GM21786 (cell line): ENCODE results near the gene CNGA2.
A peak's percentile ranks its signal among the peaks of the same experiment; 100 is the strongest.

Experiments
- ATAC-seq: cut with Tn5 transposase; IDR thresholded peaks from one replicate; pipeline ENCODE4 v1.9.1; 2021; ENCODE audit not compliant: unreplicated experiment

CNGA2 gene

DNA sequence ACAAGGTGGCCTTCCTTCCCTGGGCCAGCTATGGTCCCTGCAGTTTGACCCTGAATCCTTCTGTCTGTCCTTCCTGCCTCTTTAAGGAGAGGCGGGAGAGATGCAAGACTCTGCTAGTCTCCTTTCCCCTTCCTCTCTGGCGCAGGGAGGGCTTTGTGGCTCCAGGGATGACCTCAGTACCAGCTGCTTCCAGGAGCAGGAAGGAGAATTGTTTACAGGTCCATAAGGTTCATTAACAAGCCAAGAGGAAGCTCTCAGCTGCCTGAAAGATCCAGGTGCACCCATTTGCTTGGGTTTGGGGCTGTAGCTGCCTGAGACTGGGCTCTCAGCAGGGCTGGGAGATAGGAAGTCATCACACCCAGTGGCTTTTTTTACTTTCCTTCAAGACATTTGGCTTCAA is 22.8 kb upstream of the CNGA2 start:
- no peak for ATAC-seq

- no peak for ATAC-seq
These were observed 22.3 kb upstream of the CNGA2 start for GRCh38 chrX:151712253-151712652.

DNA sequence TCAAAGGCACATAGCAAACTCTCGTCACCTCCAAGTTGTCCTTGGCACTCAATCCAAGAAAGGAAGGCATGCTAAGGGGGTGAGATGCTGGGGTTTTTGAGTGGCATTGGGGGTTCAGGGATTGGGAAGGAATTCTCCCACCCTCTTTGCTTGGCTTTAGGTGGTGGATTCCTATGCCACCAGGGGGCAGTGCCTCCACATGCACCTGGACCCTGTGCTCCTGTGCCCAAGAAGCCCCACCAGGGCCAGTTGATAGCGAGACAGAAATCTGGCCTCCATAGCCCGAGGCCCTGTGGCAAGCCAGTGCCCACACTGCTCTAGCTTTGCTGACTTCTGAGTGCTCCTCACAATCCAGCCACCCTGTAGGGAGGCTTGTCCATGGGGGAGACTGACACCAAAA is 20.7 kb upstream of the CNGA2 start:
- peak; percentile 68 for ATAC-seq

DNA sequence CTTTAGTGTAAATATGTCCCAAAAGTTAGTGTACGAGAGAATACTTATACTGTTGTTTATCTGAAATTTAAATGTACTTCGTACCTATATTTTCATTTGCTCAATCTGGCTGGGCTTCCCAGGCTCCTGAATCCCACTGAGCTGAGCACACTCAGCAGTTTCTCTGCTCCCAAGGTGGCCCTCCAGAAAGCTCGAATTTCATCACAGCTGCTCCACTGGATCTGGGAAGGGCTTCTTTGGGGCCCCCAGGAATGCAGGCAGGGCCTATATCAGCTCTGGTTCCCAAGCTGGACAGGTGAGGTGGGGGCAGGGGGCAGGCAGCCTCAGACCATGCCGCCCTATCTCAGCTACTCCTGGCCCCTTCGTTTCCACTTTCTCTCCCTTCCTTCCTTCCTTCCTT is 20.2 kb upstream of the CNGA2 start:
- ATAC-seq, result no peak

DNA sequence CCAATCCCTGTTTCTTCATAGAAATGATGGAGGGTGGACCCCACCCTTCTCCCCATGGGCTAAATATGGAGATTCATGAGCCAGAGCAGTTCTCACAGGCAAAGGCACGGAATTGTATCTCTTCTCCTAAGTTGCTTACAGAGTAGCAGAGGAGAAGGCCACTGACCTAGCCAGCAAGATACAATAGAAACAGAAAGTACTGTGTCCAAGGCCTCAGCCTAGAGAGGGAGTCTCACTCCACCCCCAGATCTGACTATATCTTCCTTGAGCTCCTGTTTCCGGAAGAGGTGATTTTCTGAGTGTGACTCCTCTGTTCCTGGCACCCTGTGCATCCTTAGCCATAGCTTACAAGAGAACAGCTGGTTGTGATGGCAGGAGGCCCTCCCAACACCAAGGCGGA is 18.8 kb upstream of the CNGA2 start, which contains the start of gene FATE1:
FATE1 (plus strand) TSS at position 284 of the 400 bp plus-strand sequence; CDS start at position 369, 85 bp downstream.
- no peak for ATAC-seq

- no peak for ATAC-seq
These were observed 12.2 kb upstream of the CNGA2 start for GRCh38 chrX:151722241-151722846.

DNA sequence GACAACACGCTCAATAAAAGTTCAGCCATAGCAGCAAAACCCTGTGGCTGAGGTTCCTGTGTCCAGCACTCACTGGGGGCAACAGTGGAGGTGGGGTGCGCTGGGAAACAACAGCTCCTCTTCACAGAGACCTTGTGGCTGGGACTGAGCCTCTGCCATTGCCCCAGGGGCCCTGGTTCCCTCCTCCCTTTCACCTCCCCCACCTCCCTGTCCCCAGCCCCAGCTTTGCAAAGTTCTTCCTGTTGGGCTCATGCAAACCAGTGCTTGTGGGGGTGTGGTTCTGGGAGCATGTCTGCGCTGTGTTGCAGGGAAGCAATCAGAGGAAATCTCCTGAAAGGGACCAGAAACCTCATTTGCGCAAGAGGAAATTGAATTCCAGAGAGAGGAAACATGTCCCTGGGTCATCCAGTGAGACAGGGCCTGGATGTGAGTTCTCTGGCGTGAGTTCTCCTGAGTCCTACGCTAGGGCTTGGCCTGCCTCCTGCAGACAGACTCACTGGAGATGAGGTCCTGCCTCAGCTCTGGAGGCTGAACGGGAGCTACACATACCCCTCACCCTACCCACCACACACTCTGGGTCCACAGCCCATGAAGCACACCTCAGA is 11.3 kb upstream of the CNGA2 start:
- ATAC-seq, result no peak

DNA sequence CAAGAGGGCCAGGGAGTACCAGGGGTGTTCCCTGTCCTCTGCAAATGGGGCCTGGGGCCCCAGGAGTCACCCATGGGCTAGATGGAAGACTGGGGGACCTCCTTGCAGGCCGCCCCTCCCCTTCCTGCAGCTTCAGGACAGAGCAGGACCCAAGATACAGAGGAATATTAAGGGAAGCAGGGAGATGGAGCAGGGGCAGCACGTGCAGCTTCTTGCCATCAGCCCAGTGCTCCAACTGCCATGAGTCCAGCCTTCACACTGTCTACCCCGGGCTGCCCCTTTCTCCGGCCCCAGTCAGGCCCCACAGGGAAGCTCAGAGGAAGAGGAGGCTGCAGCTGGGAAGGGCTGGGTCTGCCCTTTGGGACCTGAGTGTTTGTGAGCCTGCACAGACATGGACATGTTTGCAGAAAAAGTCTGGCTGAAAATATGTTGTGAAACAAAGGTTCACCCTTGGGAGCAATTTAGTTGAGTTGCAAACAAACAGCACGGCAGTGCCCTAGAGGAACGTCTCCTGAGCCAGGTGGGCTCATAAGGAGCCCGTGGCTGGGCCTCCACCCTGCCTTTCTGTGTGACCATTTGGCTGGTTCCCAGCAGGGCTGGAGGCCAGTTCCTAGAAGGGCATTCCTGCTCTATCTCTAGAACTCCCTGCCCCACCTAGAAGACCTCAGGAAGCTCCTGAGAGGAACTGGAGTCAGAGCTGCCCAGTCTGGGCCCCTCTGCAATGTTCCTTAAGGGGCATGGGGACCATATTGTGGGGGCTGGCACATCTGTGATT is 9.8 kb upstream of the CNGA2 start:
- no peak for ATAC-seq

GRCh38 chrX:151725338-151725614 is 9.3 kb upstream of the CNGA2 start:
- no peak for ATAC-seq

DNA sequence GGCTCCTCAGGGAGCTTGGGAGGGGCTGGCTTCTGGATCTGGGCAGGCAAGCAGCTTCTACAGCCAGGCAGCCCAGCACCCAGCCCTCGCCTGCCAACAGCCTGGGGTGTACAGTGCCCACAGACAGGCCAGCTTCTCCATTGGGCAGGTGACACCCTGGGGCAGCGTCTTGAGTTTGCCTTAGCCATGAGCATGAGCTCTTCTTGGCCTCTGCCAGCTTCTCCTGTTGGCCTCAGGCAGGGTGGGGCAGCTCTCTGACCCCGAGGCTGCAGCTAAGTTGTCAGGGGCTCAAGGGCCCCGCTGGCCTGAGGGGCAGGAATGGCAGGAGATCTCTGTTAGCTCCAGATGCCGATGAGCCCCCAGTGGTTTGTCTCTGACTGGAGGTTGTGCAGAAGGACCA is 7.8 kb upstream of the CNGA2 start:
- no peak for ATAC-seq

- ATAC-seq, result no peak
These were observed 7.2 kb upstream of the CNGA2 start for GRCh38 chrX:151727346-151727745.

GRCh38 chrX:151729056-151729725 is 5.4 kb upstream of the CNGA2 start:
- ATAC-seq, result no peak

- ATAC-seq, result no peak
These were observed 673 bp downstream of the CNGA2 start for GRCh38 chrX:151735219-151735618.

DNA sequence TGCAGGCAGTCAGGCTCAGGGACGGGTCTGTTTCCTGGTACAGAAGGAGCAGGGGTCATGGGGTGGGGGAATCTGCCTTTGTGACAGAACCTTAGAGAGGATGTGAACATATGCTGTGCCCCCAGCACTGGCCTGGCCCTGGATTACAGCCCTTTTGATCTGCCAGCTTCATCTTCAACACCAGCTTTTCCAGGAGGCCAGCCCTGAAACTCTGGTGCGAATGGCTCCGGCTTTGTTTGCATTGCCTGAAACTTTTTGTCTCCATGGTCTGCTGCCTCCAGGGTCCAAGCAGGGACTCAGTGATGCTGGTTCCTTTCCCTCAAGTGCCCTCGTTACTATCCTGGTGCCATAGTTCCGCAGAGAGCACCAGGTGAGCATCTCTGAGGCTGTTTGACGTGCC is 2.1 kb downstream of the CNGA2 start:
- ATAC-seq, result no peak

DNA sequence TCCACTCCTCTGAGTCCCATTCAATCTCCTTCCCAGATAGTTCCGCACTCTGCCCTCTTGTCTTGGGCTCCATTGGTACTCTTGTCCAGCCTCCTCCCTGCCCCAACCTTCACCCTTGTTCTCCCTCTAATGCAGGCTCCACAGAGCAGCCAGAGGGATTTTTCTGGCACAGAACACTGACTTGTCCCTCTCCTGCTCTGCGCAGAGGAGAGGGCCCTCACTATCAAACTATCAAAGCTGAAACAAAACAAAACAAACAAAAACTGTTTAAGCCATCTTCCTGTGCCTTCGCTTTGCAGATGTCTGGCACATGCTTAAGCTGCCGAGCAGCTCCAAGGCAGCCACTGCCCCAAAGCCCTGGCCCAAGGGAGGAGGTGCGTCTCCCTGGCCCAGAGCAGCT is 2.9 kb downstream of the CNGA2 start:
- ATAC-seq, result no peak

GRCh38 chrX:151738751-151739150 is 4.2 kb downstream of the CNGA2 start:
- no peak for ATAC-seq

DNA sequence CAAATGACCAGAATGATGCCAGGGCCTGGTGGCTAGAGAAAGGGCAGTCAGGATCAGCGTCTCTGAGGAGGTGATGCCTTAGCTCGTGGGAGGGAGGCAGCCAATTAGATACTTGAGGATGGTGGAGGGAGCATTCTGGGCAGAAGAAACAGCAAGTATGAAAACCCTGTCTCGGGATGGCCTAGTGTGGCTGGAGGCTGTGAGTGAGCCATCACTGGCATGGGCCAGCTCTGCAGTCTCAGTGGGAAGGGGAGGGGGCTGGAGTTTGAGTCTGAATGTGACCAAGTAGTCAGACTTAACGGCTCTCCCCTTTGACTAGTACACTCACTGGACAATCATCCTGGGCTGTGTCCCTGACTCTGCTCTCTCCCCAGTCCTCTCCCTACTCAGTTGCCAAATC is 7.1 kb downstream of the CNGA2 start:
- no peak for ATAC-seq

DNA sequence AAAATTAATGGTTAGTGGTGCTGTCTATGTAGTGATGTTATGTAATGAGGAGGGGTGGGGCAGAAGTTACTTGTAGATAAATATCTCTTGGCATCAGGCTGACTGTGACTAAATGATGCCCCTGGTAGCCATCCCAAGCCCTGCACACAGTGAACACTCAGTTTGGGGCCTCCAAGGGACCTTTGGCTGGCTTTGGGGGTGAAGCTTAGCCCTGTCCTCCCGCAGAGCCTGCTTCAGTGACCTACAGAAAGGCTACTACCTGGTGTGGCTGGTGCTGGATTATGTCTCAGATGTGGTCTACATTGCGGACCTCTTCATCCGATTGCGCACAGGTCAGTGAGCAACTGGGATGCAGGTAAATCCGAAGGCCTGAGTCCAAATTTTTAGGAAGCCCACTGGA is 7.8 kb downstream of the CNGA2 start:
- ATAC-seq, result no peak

GRCh38 chrX:151743651-151744470 is 9.3 kb downstream of the CNGA2 start:
- no peak for ATAC-seq

DNA sequence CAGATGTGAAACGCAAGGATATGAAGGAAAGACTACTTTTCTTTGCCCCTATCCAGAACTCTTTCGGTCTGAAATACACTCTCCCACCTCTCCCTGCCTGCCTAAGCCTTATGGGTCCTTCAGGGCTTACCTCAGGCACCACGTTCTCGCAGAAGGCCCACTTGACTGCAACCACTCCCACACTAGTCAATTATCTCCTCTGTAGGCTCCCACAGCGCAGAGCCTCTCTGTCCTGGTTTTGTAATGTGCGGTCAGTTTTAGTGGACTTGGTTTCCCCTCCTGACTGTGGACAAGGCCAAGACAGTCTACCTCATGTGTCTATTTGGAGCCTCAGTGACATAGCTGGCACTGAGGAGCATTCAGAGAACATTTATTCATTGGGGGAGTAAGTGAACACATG is 11.1 kb downstream of the CNGA2 start:
- no peak for ATAC-seq

GRCh38 chrX:151746502-151746901 is 12.0 kb downstream of the CNGA2 start:
- no peak for ATAC-seq
